Esophagus muscularis mucosa (tissue), 4 donors: Measurements from ENCODE around the gene TNFRSF1A. TPM values are rescaled to one million over a fixed set of nuclear protein-coding genes. Genes with fewer than 3 reads are reported as not detected.

Experiments
- DNase-seq: peaks from one replicate; pipeline ENCODE4 v3.0.0-alpha.2; 2017; ENCODE audit errors: extremely low spot score
- H3K27ac ChIP-seq, 4 donors: fragments of 200-600 bp; sonication (generic); replicated peaks in 1 of 4; 1 replicate in 3 of 4; 2 replicates in 1 of 4; pipeline ENCODE4 v1.5.1; 2016 to 2019; ENCODE audit warnings: mild to moderate bottlenecking in 1 of 4
- H3K27me3 ChIP-seq, 4 donors: fragments of 200-600 bp; sonication (generic); one replicate each; pipeline versions ENCODE4 v1.5.1 to v1.6.0; 2016 to 2019
- H3K36me3 ChIP-seq, 4 donors: fragments of 200-600 bp; sonication (generic); one replicate each; pipeline ENCODE4 v1.5.1; 2016 to 2019
- H3K4me1 ChIP-seq, 4 donors: fragments of 200-600 bp; sonication (generic); one replicate each; pipeline ENCODE4 v1.5.1; 2016 to 2019
- H3K4me3 ChIP-seq, 4 donors: fragments of 200-600 bp; sonication (generic); 1 replicate in 2 of 4; 2 replicates in 2 of 4; pipeline ENCODE4 v1.5.1; 2016 to 2019; ENCODE audit warnings: mild to moderate bottlenecking in 4 of 4, moderate library complexity in 1 of 4
- H3K9me3 ChIP-seq, 4 donors: fragments of 200-600 bp; sonication (generic); 1 replicate in 3 of 4; 2 replicates in 1 of 4; pipeline ENCODE4 v1.5.1; 2016 to 2019
- EP300 ChIP-seq: sonication (generic); formaldehyde crosslinking; IDR thresholded peaks from one replicate; pipeline ENCODE4 v1.6.1; 2017; ENCODE audit warnings: antibody characterized with exemption
- POLR2A ChIP-seq: fragments of 450-650 bp; IDR thresholded peaks from one replicate; pipeline ENCODE4 v1.6.1; 2017; ENCODE audit warnings: antibody characterized with exemption, moderate library complexity, mild to moderate bottlenecking, low read depth
- POLR2AphosphoS5 ChIP-seq, 2 donors: sonication (generic); formaldehyde crosslinking; IDR thresholded peaks; one replicate each; pipeline ENCODE4 v1.6.1; 2017; ENCODE audit warnings: antibody characterized with exemption in 2 of 2
- WGBS: methylation state at CpG from one replicate; pipeline ENCODE4 v1.1.5; 2018; 5-methylcytosine and 5-hydroxymethylcytosine counted together
- intact Hi-C: fragments of 100-400 bp; cut with DNase I; formaldehyde crosslinking; loops from one replicate; pipeline ENCODE4 v1.15.1; 2023
- total RNA-seq, 4 donors: library from RNA; depleted of rRNA; stranded (reverse); fragments of >200 nt; gene quantifications; one replicate each; pipeline versions ENCODE4 v1.1.0 to v1.2.1, GENCODE V29; 2016
- TF ChIP-seq, protein P1 (sequence below), 3 experiments: fragments of 200-600 bp in 2 of 3; fragments of 450-650 bp in 1 of 3; sonication (generic) in 2 of 3; IDR thresholded peaks; one replicate each; pipeline ENCODE4 v1.5.1; 2017 to 2019; ENCODE audit warnings: antibody characterized with exemption in 3 of 3, mild to moderate bottlenecking in 2 of 3, moderate library complexity in 1 of 3

TNFRSF1A gene
- total RNA-seq, 4 donors from 2014 or later, result 146 to 464 (median 247) TPM

GRCh38 chr12:6330999-6331714 is 10.7 kb downstream of the TNFRSF1A start:
- H3K9me3 ChIP-seq, result no peaks in the 10 kb centered on the region
- TF ChIP-seq POLR2A (no peak), POLR2AphosphoS5 (IDR thresholded peaks at IDR 0.05) (no peak), EP300 (no peak)
- H3K36me3 ChIP-seq, result peaks cover 54 to 81% (median 73%) of the 10 kb centered on the region in 4 donors
- 65% methylated on average over 4 of the region's 4 CpGs for WGBS
- H3K27me3 ChIP-seq, result no peaks in the 10 kb centered on the region
- no peak overlapping the region for H3K4me3 ChIP-seq
- H3K4me1 ChIP-seq, result peaks cover 64 to 100% (median 98%) of the 10 kb centered on the region in 4 donors
- DNase-seq, result no peak
- intact Hi-C loops, result loop anchor here (5.0 kb wide), 1 partner anchor 201 kb away; the partner anchor contains the start of gene GAPDH
- peak overlapping the region; percentile 53 to 99 (median 96) for H3K27ac ChIP-seq

DNA sequence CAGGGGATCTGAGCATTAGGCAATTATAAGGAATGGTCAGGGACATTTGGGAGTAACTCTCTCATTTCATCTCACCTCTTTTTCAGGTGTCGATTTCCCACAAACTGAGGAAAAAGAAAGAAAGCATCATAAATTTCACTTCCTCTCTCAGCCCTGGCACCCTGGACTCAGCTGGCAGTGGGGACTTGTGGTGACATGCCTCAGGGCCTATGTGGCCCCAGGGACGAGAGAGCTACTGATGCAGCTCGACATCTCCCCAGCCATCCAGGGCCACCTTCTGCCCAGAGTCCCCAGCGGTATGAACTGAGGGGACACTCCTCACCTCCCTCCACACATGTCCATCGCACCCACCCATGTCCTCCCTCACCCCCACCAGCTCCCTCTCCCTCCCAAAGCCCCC is 11.7 kb downstream of the TNFRSF1A start:
- TF ChIP-seq POLR2A (no peak), POLR2AphosphoS5 (IDR thresholded peaks at IDR 0.05) (no peak), EP300 (no peak)
- TF ChIP-seq, protein P1, sequence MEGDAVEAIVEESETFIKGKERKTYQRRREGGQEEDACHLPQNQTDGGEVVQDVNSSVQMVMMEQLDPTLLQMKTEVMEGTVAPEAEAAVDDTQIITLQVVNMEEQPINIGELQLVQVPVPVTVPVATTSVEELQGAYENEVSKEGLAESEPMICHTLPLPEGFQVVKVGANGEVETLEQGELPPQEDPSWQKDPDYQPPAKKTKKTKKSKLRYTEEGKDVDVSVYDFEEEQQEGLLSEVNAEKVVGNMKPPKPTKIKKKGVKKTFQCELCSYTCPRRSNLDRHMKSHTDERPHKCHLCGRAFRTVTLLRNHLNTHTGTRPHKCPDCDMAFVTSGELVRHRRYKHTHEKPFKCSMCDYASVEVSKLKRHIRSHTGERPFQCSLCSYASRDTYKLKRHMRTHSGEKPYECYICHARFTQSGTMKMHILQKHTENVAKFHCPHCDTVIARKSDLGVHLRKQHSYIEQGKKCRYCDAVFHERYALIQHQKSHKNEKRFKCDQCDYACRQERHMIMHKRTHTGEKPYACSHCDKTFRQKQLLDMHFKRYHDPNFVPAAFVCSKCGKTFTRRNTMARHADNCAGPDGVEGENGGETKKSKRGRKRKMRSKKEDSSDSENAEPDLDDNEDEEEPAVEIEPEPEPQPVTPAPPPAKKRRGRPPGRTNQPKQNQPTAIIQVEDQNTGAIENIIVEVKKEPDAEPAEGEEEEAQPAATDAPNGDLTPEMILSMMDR (IDR thresholded peaks at IDR 0.05), result no peak
- Histone ChIP-seq H3K4me3 (no peak overlapping the region), H3K27me3 (no peaks in the 10 kb centered on the region), H3K4me1 (peaks cover 72 to 100% (median 98%) of the 10 kb centered on the region in 4 donors), H3K36me3 (peaks cover 54 to 81% (median 73%) of the 10 kb centered on the region in 4 donors), H3K9me3 (no peaks in the 10 kb centered on the region), H3K27ac (peak overlapping the region; percentile 53 to 99 (median 96))
- intact Hi-C loops, result loop anchor here (5.0 kb wide), 1 partner anchor 202 kb away; the partner anchor contains the start of gene GAPDH
- no peak for DNase-seq
- 78% methylated on average over 5 of the region's 5 CpGs for WGBS

DNA sequence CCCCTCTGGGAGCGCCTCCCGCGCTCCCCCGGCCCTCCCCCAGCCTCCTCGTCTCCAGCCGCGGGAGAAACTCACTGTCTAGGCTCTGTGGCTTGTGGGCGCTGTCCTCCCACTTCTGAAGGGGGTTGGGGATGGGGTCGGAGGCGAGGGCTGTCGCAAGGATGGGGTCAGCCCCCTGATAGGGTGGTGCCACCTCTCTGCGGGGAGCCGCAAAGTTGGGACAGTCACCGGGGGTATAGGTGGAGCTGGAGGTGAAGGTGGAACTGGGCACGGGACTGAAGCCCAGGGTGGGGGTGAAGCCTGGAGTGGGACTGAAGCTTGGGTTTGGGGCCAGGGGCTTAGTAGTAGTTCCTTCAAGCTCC is 12.2 kb downstream of the TNFRSF1A start:
- WGBS, result 88% methylated on average over 7 of the region's 15 CpGs
- TF ChIP-seq POLR2AphosphoS5 (IDR thresholded peaks at IDR 0.05) (no peak), EP300 (no peak), POLR2A (no peak)
- TF ChIP-seq, protein P1 (IDR thresholded peaks at IDR 0.05), result no peak
- H3K36me3 ChIP-seq, result peaks cover 54 to 79% (median 73%) of the 10 kb centered on the region in 4 donors
- no peak overlapping the region for H3K4me3 ChIP-seq
- intact Hi-C loops, result loop anchor here (5.0 kb wide), 3 partner anchors 38 to 203 kb away; partner anchors contain the start of gene GAPDH
- H3K4me1 ChIP-seq, result peaks cover 72 to 100% (median 98%) of the 10 kb centered on the region in 4 donors
- no peaks in the 10 kb centered on the region for H3K9me3 ChIP-seq
- peak overlapping the region; percentile 53 to 99 (median 96) for H3K27ac ChIP-seq
- DNase-seq, result no peak
- H3K27me3 ChIP-seq, result no peaks in the 10 kb centered on the region

DNA sequence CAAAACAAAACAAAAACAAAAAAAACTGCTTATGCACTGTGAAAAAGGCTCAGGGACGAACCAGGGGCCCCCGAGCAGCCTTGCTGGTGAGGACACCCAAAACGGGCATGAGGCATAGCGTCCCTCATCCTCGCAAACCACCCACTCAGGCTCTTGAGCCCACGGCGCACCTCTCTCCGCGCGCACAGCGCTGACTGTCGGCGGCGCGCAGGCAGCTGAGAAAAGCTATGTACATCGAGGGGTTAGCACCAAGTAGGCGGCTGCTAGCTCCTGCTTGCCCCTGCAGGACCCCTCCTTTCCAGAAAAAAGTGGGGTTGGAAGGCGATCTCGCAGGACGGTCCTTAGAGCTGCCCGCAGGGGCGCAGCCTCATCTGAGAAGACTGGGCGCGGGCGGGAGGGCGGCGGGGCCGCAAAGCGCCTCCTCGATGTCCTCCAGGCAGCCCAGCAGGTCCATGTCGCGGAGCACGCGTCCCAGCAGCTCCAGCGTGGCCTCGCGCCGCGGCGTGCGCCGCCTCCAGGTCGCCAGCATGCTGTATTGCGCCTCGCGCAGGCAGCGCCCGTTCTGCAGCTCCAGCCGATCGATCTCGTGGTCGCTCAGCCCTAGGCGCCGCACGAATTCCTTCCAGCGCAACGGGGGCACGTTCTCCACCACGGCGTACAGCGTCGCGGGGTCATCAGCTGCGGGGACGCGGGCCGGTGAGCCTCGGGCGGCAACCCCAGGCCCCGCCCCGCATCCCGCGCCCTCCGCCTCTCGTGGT is 12.8 kb downstream of the TNFRSF1A start:
- no peaks in the 10 kb centered on the region for H3K27me3 ChIP-seq
- peaks cover 72 to 100% (median 98%) of the 10 kb centered on the region in 4 donors for H3K4me1 ChIP-seq
- TF ChIP-seq, protein P1 (IDR thresholded peaks at IDR 0.05), result no peak
- TF ChIP-seq POLR2AphosphoS5 (IDR thresholded peaks at IDR 0.05), result no peak
- intact Hi-C loops, result loop anchor here (5.0 kb wide), 2 partner anchors 38 to 133 kb away; no protein-coding TSS in a partner anchor
- no peak for DNase-seq
- H3K27ac ChIP-seq, result peak overlapping the region; percentile 53 to 99 (median 96)
- H3K9me3 ChIP-seq, result no peaks in the 10 kb centered on the region
- 79% methylated on average over 57 of the region's 75 CpGs for WGBS
- peaks cover 54 to 74% (median 68%) of the 10 kb centered on the region in 4 donors for H3K36me3 ChIP-seq
- no peak overlapping the region for H3K4me3 ChIP-seq
